Gastrocnemius medialis (tissue), 4 donors: Measurements from ENCODE around the gene SIGLEC9. TPM values are rescaled to one million over a fixed set of nuclear protein-coding genes. Genes with fewer than 3 reads are reported as not detected.

Experiments used
- ATAC-seq, 2 donors: fragments of 150-250 bp; one replicate each; pipeline ENCODE4 v1.9.1; 2016
- DNase-seq, 2 donors: peaks; one replicate each; pipeline ENCODE4 v3.0.0-alpha.2; 2019
- H3K27ac ChIP-seq, 4 donors: fragments of 200-600 bp; sonication (generic); 1 replicate in 1 of 4; 2 replicates in 3 of 4; pipeline ENCODE4 v1.5.1; 2016 to 2018; ENCODE audit warnings: mild to moderate bottlenecking in 2 of 4, moderate library complexity in 1 of 4
- H3K27me3 ChIP-seq, 3 donors: fragments of 200-600 bp; sonication (generic) in 2 of 3; 1 replicate in 1 of 3; 2 replicates in 2 of 3; pipeline versions ENCODE4 v1.5.1 to v1.6.0; 2016 to 2019; ENCODE audit warnings: mild to moderate bottlenecking in 1 of 3, moderate library complexity in 1 of 3
- H3K36me3 ChIP-seq, 2 donors: fragments of 200-600 bp; sonication (generic) in 1 of 2; one replicate each; pipeline ENCODE4 v1.5.1; 2017 to 2018
- H3K4me1 ChIP-seq, 2 donors: fragments of 200-600 bp; sonication (generic) in 1 of 2; one replicate each; pipeline ENCODE4 v1.5.1; 2016 to 2017; ENCODE audit warnings: mild to moderate bottlenecking in 2 of 2
- H3K4me3 ChIP-seq, 4 donors: fragments of 200-600 bp; sonication (generic) in 3 of 4; 1 replicate in 1 of 4; 2 replicates in 3 of 4; pipeline ENCODE4 v1.5.1; 2016 to 2019; ENCODE audit warnings: mild to moderate bottlenecking in 2 of 4
- H3K9me3 ChIP-seq, 3 donors: fragments of 200-600 bp; sonication (generic) in 2 of 3; 1 replicate in 1 of 3; 2 replicates in 2 of 3; pipeline ENCODE4 v1.5.1; 2016 to 2019
- CTCF ChIP-seq, 5 experiments: fragments of 450-650 bp in 3 of 5; fragments of 200-600 bp in 2 of 5; sonication (generic) in 2 of 5; IDR thresholded peaks in 4 of 5; conservative IDR thresholded peaks in 1 of 5; 1 replicate in 4 of 5; 2 replicates in 1 of 5; pipeline ENCODE4 v1.5.1; 2016 to 2019; ENCODE audit warnings: antibody characterized with exemption in 5 of 5, mild to moderate bottlenecking in 3 of 5, moderate library complexity in 3 of 5
- POLR2A ChIP-seq, 2 donors: fragments of 450-650 bp; IDR thresholded peaks; one replicate each; pipeline ENCODE4 v1.6.1; 2017; ENCODE audit warnings: antibody characterized with exemption in 2 of 2, mild to moderate bottlenecking in 2 of 2, moderate library complexity in 2 of 2
- in situ Hi-C, 4 donors: fragments of 200-750 bp; cut with MboI; loops; one replicate each; pipeline versions ENCODE4 v1.15.0 to v1.8.0; 2017; ENCODE audit warnings: low sequenced_read_pairs in 4 of 4
- intact Hi-C: fragments of 100-400 bp; cut with DNase I; formaldehyde crosslinking; loops from one replicate; pipeline ENCODE4 v1.15.1; 2023; ENCODE audit warnings: low total_unique reads
- total RNA-seq, 4 donors: library from RNA; depleted of rRNA; stranded (reverse); fragments of >200 nt; gene quantifications; one replicate each; pipeline versions ENCODE4 v1.1.0 to v1.2.3, GENCODE V29; 2016

SIGLEC9 gene
- total RNA-seq, 4 donors from 2014 or later, result 0.72 to 1.4 (median 1.0) TPM; not detected in 1

- intact Hi-C loops (no loop called here), in situ Hi-C loops (no loop called here)
- Histone ChIP-seq H3K9me3 (no peaks in the 10 kb centered on the region), H3K4me3 (no peak overlapping the region), H3K27me3 (no peaks in the 10 kb centered on the region), H3K27ac (no peak overlapping the region), H3K36me3 (no peaks in the 10 kb centered on the region), H3K4me1 (no peaks in the 10 kb centered on the region)
- no peak for DNase-seq
- ATAC-seq, result no peak
- TF ChIP-seq POLR2A (IDR thresholded peaks at IDR 0.05), result no peak
- TF ChIP-seq CTCF (IDR thresholded peaks at IDR 0.05 in 4 of 5, conservative IDR thresholded peaks at IDR 0.05 in 1 of 5), result no peak
These were observed 54.5 kb downstream of the SIGLEC9 start for GRCh38 chr19:51179256-51179655.

Other genes with a start within 250 kb of the SIGLEC9 start
- gene KLK4, start 213.5 kb upstream of the SIGLEC9 start, total RNA-seq, result not detected
- gene KLK5, start 171.9 kb upstream of the SIGLEC9 start, total RNA-seq, result not detected
- not detected for gene KLK6, start 155.3 kb upstream of the SIGLEC9 start, total RNA-seq
- not detected for gene KLK7, start 141.0 kb upstream of the SIGLEC9 start, total RNA-seq
- gene KLK8, start 123.3 kb upstream of the SIGLEC9 start, total RNA-seq, result not detected
- 1 to 10 TPM in 1 of 4 donors, not detected in 3; 1.6 TPM for gene KLK10, start 105.2 kb upstream of the SIGLEC9 start, total RNA-seq
- gene KLK11, start 98.3 kb upstream of the SIGLEC9 start, total RNA-seq, result not detected
- not detected for gene KLK12, start 89.9 kb upstream of the SIGLEC9 start, total RNA-seq
- not detected for gene KLK13, start 59.8 kb upstream of the SIGLEC9 start, total RNA-seq
- gene KLK14, start 42.0 kb upstream of the SIGLEC9 start, total RNA-seq, result not detected
- 10 to 100 TPM in 2 of 4 donors, 1 to 10 TPM in 2; 5.8 to 11.9 (median 9.3) TPM for gene CTU1, start 16.5 kb upstream of the SIGLEC9 start, total RNA-seq
- gene SIGLEC7, start 17.4 kb downstream of the SIGLEC9 start, total RNA-seq, result under 1 TPM in 3 of 4 donors, not detected in 1; 0.13 to 0.97 (median 0.23) TPM
- 1 to 10 TPM in 2 of 4 donors, under 1 TPM in 1, not detected in 1; 0.71 to 2.3 (median 2.1) TPM for gene CD33, start 100.2 kb downstream of the SIGLEC9 start, total RNA-seq
- gene SIGLECL1, start 126.2 kb downstream of the SIGLEC9 start, total RNA-seq, result not detected
- gene IGLON5, start 186.7 kb downstream of the SIGLEC9 start, total RNA-seq, result not detected
- under 1 TPM; 0.20 to 0.75 (median 0.34) TPM for gene VSIG10L, start 217.2 kb downstream of the SIGLEC9 start, total RNA-seq
- gene ETFB, start 241.5 kb downstream of the SIGLEC9 start, total RNA-seq, result 100 to 1,000 TPM; 118 to 164 (median 141) TPM
- gene CLDND2, start 244.1 kb downstream of the SIGLEC9 start, total RNA-seq, result not detected
- 1 to 10 TPM in 1 of 4 donors, under 1 TPM in 1, not detected in 2; 0.73 to 1.2 TPM for gene NKG7, start 247.7 kb downstream of the SIGLEC9 start, total RNA-seq